GM12878 (cell line): ENCODE measurements around the gene MINPP1. TPM values are rescaled to one million over a fixed set of nuclear protein-coding genes. Genes with fewer than 3 reads are reported as not detected.

Experiments
- ATAC-seq: fragments of 200-7000 bp; cut with Tn5 transposase; 3 replicates; pipeline ENCODE4 v1.9.1; 2020; ENCODE audit warnings: mild to moderate bottlenecking, moderate library complexity
- BruUV-seq: library from RNA; stranded (reverse); fragments of 400-500 nt; replicated peaks from 2 replicates; lab custom pipeline; 2021; lab: Mats Ljungman, UMichigan
- CTCF ChIA-PET: fragments of 300-600 bp; sonication (Branson Sonifier 250); formaldehyde crosslinking; extraction: SDS; loops from one replicate; lab custom pipeline; 2021; ENCODE audit warnings: inconsistent platforms; lab: Yijun Ruan, JAX
- POLR2A ChIA-PET: fragments of 350-600 bp; formaldehyde crosslinking; extraction: SDS; loops from one replicate; lab custom pipeline; 2021; ENCODE audit warnings: inconsistent platforms; lab: Charles Lee
- RAD21 ChIA-PET: fragments of 300-600 bp; sonication (Branson Sonifier 250); formaldehyde crosslinking; loops from one replicate; lab custom pipeline; 2023; ENCODE audit warnings: antibody characterized with exemption; ENCODE audit not compliant: unreplicated experiment; lab: Charles Lee
- SMC1A ChIA-PET: fragments of 300-600 bp; sonication (Branson Sonifier 250); formaldehyde crosslinking; loops from one replicate; lab custom pipeline; 2023; ENCODE audit not compliant: unreplicated experiment, uncharacterized antibody; lab: Charles Lee
- DNase-seq: peaks from one replicate; pipeline ENCODE4 v3.0.0-alpha.2; 2011; ENCODE audit warnings: low read depth, low spot score
- FAIRE-seq: peaks from 3 replicates; lab custom pipeline; 2011; peaks lifted over from hg19 to GRCh38; lab: Jason Lieb, UNC
- H2AFZ ChIP-seq: 2 replicates; pipeline ENCODE4 v1.6.0; 2011; ENCODE audit warnings: low read depth, low read length, control low read depth; ENCODE audit not compliant: control insufficient read depth
- H3K27ac ChIP-seq: 2 replicates; pipeline ENCODE4 v1.5.1; 2011; ENCODE audit warnings: control low read depth; ENCODE audit not compliant: control insufficient read depth, insufficient read depth
- H3K27me3 ChIP-seq, 2 experiments: replicated peaks in 1 of 2; 2 replicates each; pipeline versions ENCODE4 v1.6.0 to v1.6.1; 2011; ENCODE audit warnings: low read length in 1 of 2; ENCODE audit not compliant: control insufficient read depth in 2 of 2, insufficient read depth in 2 of 2
- H3K36me3 ChIP-seq, 2 experiments: 2 replicates each; pipeline ENCODE4 v1.5.1; 2011; ENCODE audit warnings: low read length in 1 of 2; ENCODE audit not compliant: control insufficient read depth in 2 of 2, insufficient read depth in 2 of 2
- H3K4me1 ChIP-seq: 2 replicates; pipeline ENCODE4 v1.6.1; 2011; ENCODE audit warnings: mild to moderate bottlenecking, low read length, moderate library complexity, mixed read lengths; ENCODE audit not compliant: control insufficient read depth, insufficient read depth
- H3K4me2 ChIP-seq: 2 replicates; pipeline ENCODE4 v1.6.0; 2011; ENCODE audit warnings: control low read depth; ENCODE audit not compliant: control insufficient read depth, insufficient read depth
- H3K4me3 ChIP-seq: fragments of 200-600 bp; sonication (generic); 2 replicates; pipeline ENCODE4 v1.5.1; 2016
- H3K79me2 ChIP-seq: 2 replicates; pipeline ENCODE4 v1.6.0; 2011; ENCODE audit warnings: low read length; ENCODE audit not compliant: control insufficient read depth, insufficient read depth
- H3K9ac ChIP-seq: 2 replicates; pipeline ENCODE4 v1.8.0; 2011; ENCODE audit warnings: low read length, control low read depth, mixed read lengths; ENCODE audit not compliant: control insufficient read depth, insufficient read depth
- H3K9me3 ChIP-seq: replicated peaks from 3 replicates; pipeline ENCODE4 v1.5.1; 2011; ENCODE audit warnings: mild to moderate bottlenecking, low read length; ENCODE audit not compliant: control insufficient read depth, insufficient read depth
- H4K20me1 ChIP-seq: 2 replicates; pipeline ENCODE4 v1.6.0; 2011; ENCODE audit not compliant: control insufficient read depth, insufficient read depth
- CEBPZ ChIP-seq: fragments of 150-350 bp; IDR thresholded peaks from 2 replicates; pipeline ENCODE4 v1.6.1; 2016; ENCODE audit warnings: low read depth, low read length
- IRF4 ChIP-seq: IDR thresholded peaks from 2 replicates; pipeline ENCODE4 v1.6.1; 2011; ENCODE audit warnings: low read depth, low read length
- MEF2B ChIP-seq: fragments of 450-650 bp; IDR thresholded peaks from 2 replicates; pipeline ENCODE4 v1.6.1; 2018; ENCODE audit warnings: mild to moderate bottlenecking, moderate library complexity; ENCODE audit not compliant: partially characterized antibody, poor library complexity, severe bottlenecking
- PML ChIP-seq: IDR thresholded peaks from 2 replicates; pipeline ENCODE4 v1.6.1; 2012; ENCODE audit warnings: low read length, inconsistent platforms
- SMARCA5 ChIP-seq: fragments of 450-650 bp; IDR thresholded peaks from 2 replicates; pipeline ENCODE4 v1.6.1; 2017; ENCODE audit warnings: mild to moderate bottlenecking
- TAF1 ChIP-seq: IDR thresholded peaks from 2 replicates; pipeline ENCODE4 v1.6.1; 2011; ENCODE audit warnings: mild to moderate bottlenecking, low read depth, low read length, borderline replicate concordance
- USF2 ChIP-seq: IDR thresholded peaks from 2 replicates; pipeline ENCODE4 v1.6.1; 2011; ENCODE audit warnings: low read depth, low read length, improper control_type of control experiment, borderline replicate concordance
- ZNF274 ChIP-seq: IDR thresholded peaks from one replicate; pipeline ENCODE4 v1.8.0; 2011; ENCODE audit not compliant: insufficient read length, insufficient read depth
- WGBS: methylation state at CpG from one replicate; pipeline ENCODE4 v1.1.6; 2016; ENCODE audit warnings: low lambda C conversion rate; ENCODE audit not compliant: insufficient replicate concordance, insufficient coverage; ENCODE audit errors: missing lambda C conversion rate; 5-methylcytosine and 5-hydroxymethylcytosine counted together
- in situ Hi-C: fragments of 300-500 bp; cut with MboI; formaldehyde crosslinking; loops from 9 replicates; pipeline ENCODE4 v1.14.3; 2018; ENCODE audit warnings: mixed read lengths
- intact Hi-C: fragments of 100-400 bp; cut with micrococcal nuclease; formaldehyde crosslinking; loops from one replicate; pipeline ENCODE4 v1.14.2; 2022; ENCODE audit not compliant: unreplicated experiment
- polyA plus RNA-seq, 11 experiments: library from polyadenylated mRNA; depleted of rRNA in 4 of 11; unstranded in 6 of 11; stranded (reverse) in 5 of 11; fragments of >200 nt; fragmentation: Nextera tagmentation in 4 of 11; fragmentation: Illumina TruSeq in 1 of 11; extraction: Ambion mirVana in 4 of 11; extraction: Trizol in 1 of 11; gene quantifications; 1 replicate in 1 of 11; 2 replicates in 10 of 11; pipeline versions ENCODE4 v1.2.1 to v1.2.3, GENCODE V29; 2011 to 2016; ENCODE audit warnings: inconsistent platforms in 2 of 11, missing spikeins in 2 of 11, low read depth in 1 of 11
- total RNA-seq, 4 experiments: library from RNA; depleted of rRNA in 3 of 4; stranded (reverse); fragments of >200 nt in 3 of 4; fragmentation: Illumina TruSeq in 1 of 4; extraction: Trizol in 1 of 4; gene quantifications; 2 replicates each; pipeline versions ENCODE4 v1.2.1 to v1.2.3, GENCODE V29; 2013 to 2021

MINPP1 gene
- total and polyA plus RNA-seq, 10 of the 15 experiments (the other 5 are each of a cell fraction or from before 2014, with no cell fraction given) = 3.9 to 29.2 (median 10.7) TPM

- TF ChIP-seq IRF4 = no peak
- no peak for TF ChIP-seq TAF1
- TF ChIP-seq SMARCA5 = no peak
- no peak for TF ChIP-seq MEF2B
- no peak for TF ChIP-seq ZNF274
- no peak for TF ChIP-seq CEBPZ
- TF ChIP-seq USF2 = no peak
- TF ChIP-seq PML = no peak
- TF ChIP-seq, all 136 proteins: peak for 0
- BruUV-seq = no TSS peak
- no peak overlapping the region for H3K4me3 ChIP-seq
- peaks cover 0 to 3% of the 10 kb centered on the region in 2 experiments; a peak in 1 of 4 replicates for H3K36me3 ChIP-seq
- ChIA-PET RAD21 (no interaction called here), SMC1A (interaction anchor here (0.7 to 1.3 kb wide), 3 partner anchors 9 to 187 kb away, joined by 3 to 5 read pairs (median 3); no protein-coding TSS in a partner anchor), POLR2A (no interaction called here), CTCF (no interaction called here)
- H3K79me2 ChIP-seq = no peaks in the 10 kb centered on the region
- H3K9ac ChIP-seq = no peak overlapping the region
- no peak overlapping the region for H3K27ac ChIP-seq
- H2AFZ ChIP-seq = no peak overlapping the region
- H3K4me2 ChIP-seq = no peak overlapping the region
- in situ Hi-C loops = loop anchor here (25.0 kb wide), 1 partner anchor 190 kb away; no protein-coding TSS in a partner anchor
- 100% methylated on average over 2 of the region's 2 CpGs for WGBS
- H3K27me3 ChIP-seq = no peaks in the 10 kb centered on the region
- peaks cover 11% of the 10 kb centered on the region; the same call in 2 of the 3 replicates for H3K9me3 ChIP-seq
- H3K4me1 ChIP-seq = no peaks in the 10 kb centered on the region
- H4K20me1 ChIP-seq = no peaks in the 10 kb centered on the region
- intact Hi-C loops = no loop called here
- FAIRE-seq = no peak
- no peak for DNase-seq
- no peak for ATAC-seq
Observed at GRCh38 chr10:87546971-87547413, 42.3 kb downstream of the MINPP1 start.
